Measurements from ENCODE around the gene TMEM150C. TPM values are rescaled to one million over a fixed set of nuclear protein-coding genes. Genes with fewer than 3 reads are reported as not detected.

The TMEM150C gene
- total and polyA plus RNA-seq, 4 donors: 4.8 to 8.7 (median 5.2) TPM

DNA sequence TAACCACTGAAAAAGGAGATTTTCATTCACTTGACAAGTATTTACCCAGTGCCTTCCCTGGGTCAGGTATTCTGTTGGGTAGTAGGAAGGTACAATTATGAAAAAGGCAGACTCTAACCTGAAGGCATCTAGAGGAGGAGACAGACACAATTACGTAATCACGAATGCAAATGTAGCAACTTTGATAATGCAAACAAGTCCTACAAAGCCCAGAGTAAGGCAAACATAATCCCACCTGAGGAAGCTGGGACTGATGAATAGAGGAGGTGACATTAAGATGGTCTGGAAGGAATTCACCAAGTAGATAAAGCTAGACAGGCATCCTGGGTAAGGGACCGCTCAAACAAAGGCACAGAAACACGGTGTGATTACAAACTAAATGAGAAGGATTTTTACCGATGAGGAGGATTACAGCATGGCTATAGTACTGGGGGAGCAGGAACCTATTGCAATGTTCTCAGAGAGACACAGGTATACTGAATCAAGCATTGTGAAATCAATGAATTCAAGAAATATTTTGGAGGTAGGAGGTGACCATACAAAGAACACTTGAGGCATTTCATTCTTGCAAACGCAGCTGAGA lies 37.1 kb downstream of the TMEM150C start:
- DNase-seq (ENCODE audit: low spot score): no peak
- H3K9me3 ChIP-seq (ENCODE audit: control insufficient read depth in 4 of 4, low read length in 3 of 4): no peaks in the 10 kb centered on the region
- H3K4me3 ChIP-seq (ENCODE audit: low read depth in 1 of 3, low read length in 3 of 3): no peak overlapping the region
- no peak for TF ChIP-seq YY1 (IDR thresholded peaks at IDR 0.05)
- TF ChIP-seq, protein P1, sequence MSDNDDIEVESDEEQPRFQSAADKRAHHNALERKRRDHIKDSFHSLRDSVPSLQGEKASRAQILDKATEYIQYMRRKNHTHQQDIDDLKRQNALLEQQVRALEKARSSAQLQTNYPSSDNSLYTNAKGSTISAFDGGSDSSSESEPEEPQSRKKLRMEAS (IDR thresholded peaks at IDR 0.05): no peak
- TF ChIP-seq NR2F2 (IDR thresholded peaks at IDR 0.05): no peak
- no peak for TF ChIP-seq FOXA1 (IDR thresholded peaks at IDR 0.05)
- TF ChIP-seq EGR1 (IDR thresholded peaks at IDR 0.05; ENCODE audit: low read depth in 2 of 2): no peak
- TF ChIP-seq, protein P2, sequence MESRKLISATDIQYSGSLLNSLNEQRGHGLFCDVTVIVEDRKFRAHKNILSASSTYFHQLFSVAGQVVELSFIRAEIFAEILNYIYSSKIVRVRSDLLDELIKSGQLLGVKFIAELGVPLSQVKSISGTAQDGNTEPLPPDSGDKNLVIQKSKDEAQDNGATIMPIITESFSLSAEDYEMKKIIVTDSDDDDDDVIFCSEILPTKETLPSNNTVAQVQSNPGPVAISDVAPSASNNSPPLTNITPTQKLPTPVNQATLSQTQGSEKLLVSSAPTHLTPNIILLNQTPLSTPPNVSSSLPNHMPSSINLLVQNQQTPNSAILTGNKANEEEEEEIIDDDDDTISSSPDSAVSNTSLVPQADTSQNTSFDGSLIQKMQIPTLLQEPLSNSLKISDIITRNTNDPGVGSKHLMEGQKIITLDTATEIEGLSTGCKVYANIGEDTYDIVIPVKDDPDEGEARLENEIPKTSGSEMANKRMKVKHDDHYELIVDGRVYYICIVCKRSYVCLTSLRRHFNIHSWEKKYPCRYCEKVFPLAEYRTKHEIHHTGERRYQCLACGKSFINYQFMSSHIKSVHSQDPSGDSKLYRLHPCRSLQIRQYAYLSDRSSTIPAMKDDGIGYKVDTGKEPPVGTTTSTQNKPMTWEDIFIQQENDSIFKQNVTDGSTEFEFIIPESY (IDR thresholded peaks at IDR 0.05): no peak
- peak in 1 of 2 donors; percentile 35 for TF ChIP-seq JUND (IDR thresholded peaks at IDR 0.05)
- TF ChIP-seq, protein P3, sequence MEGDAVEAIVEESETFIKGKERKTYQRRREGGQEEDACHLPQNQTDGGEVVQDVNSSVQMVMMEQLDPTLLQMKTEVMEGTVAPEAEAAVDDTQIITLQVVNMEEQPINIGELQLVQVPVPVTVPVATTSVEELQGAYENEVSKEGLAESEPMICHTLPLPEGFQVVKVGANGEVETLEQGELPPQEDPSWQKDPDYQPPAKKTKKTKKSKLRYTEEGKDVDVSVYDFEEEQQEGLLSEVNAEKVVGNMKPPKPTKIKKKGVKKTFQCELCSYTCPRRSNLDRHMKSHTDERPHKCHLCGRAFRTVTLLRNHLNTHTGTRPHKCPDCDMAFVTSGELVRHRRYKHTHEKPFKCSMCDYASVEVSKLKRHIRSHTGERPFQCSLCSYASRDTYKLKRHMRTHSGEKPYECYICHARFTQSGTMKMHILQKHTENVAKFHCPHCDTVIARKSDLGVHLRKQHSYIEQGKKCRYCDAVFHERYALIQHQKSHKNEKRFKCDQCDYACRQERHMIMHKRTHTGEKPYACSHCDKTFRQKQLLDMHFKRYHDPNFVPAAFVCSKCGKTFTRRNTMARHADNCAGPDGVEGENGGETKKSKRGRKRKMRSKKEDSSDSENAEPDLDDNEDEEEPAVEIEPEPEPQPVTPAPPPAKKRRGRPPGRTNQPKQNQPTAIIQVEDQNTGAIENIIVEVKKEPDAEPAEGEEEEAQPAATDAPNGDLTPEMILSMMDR (IDR thresholded peaks at IDR 0.05; ENCODE audit: low read depth, low read length, missing input control): no peak
- TF ChIP-seq TAF1 (conservative IDR thresholded peaks at IDR 0.05): no peak
- TF ChIP-seq HNF4G (IDR thresholded peaks at IDR 0.05): no peak
- no peak for TF ChIP-seq GABPA (IDR thresholded peaks at IDR 0.05 in 1 of 2, conservative IDR thresholded peaks at IDR 0.05 in 1 of 2)
- TF ChIP-seq FOXA2 (IDR thresholded peaks at IDR 0.05): no peak
- no peak for TF ChIP-seq SP1 (IDR thresholded peaks at IDR 0.05)
- TF ChIP-seq, protein P4, sequence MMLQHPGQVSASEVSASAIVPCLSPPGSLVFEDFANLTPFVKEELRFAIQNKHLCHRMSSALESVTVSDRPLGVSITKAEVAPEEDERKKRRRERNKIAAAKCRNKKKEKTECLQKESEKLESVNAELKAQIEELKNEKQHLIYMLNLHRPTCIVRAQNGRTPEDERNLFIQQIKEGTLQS (IDR thresholded peaks at IDR 0.05): no peak
- TF ChIP-seq HNF4A (conservative IDR thresholded peaks at IDR 0.05): peak; percentile 64 to 74
- TF ChIP-seq RXRA (IDR thresholded peaks at IDR 0.05): peak in 1 of 2 donors; percentile 24
- TF ChIP-seq, protein P5, sequence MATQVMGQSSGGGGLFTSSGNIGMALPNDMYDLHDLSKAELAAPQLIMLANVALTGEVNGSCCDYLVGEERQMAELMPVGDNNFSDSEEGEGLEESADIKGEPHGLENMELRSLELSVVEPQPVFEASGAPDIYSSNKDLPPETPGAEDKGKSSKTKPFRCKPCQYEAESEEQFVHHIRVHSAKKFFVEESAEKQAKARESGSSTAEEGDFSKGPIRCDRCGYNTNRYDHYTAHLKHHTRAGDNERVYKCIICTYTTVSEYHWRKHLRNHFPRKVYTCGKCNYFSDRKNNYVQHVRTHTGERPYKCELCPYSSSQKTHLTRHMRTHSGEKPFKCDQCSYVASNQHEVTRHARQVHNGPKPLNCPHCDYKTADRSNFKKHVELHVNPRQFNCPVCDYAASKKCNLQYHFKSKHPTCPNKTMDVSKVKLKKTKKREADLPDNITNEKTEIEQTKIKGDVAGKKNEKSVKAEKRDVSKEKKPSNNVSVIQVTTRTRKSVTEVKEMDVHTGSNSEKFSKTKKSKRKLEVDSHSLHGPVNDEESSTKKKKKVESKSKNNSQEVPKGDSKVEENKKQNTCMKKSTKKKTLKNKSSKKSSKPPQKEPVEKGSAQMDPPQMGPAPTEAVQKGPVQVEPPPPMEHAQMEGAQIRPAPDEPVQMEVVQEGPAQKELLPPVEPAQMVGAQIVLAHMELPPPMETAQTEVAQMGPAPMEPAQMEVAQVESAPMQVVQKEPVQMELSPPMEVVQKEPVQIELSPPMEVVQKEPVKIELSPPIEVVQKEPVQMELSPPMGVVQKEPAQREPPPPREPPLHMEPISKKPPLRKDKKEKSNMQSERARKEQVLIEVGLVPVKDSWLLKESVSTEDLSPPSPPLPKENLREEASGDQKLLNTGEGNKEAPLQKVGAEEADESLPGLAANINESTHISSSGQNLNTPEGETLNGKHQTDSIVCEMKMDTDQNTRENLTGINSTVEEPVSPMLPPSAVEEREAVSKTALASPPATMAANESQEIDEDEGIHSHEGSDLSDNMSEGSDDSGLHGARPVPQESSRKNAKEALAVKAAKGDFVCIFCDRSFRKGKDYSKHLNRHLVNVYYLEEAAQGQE (IDR thresholded peaks at IDR 0.05): no peak
- TF ChIP-seq RAD21 (IDR thresholded peaks at IDR 0.05): peak; percentile 5 to 30
- no peaks in the 10 kb centered on the region for H3K36me3 ChIP-seq (ENCODE audit: control insufficient read depth in 4 of 4, insufficient read depth in 3 of 4, low read depth in 1 of 4, low read length in 3 of 4)
- H3K27ac ChIP-seq (ENCODE audit: low read depth in 1 of 2, low read length in 2 of 2): peak overlapping the region; percentile 19 to 39
- 49% methylated on average over 6 of the region's 6 CpGs for WGBS
- H3K4me1 ChIP-seq (ENCODE audit: control insufficient read depth in 4 of 4, insufficient read depth in 4 of 4, low read length in 3 of 4): peaks cover 0 to 14% (median 11%) of the 10 kb centered on the region in 4 donors
- H3K27me3 ChIP-seq (ENCODE audit: control insufficient read depth in 4 of 4, insufficient read depth in 4 of 4, low read length in 3 of 4): no peaks in the 10 kb centered on the region
- peak overlapping the region in 1 of 2 donors; percentile 9 for H3K9ac ChIP-seq (ENCODE audit: low read depth in 1 of 2, low read length in 2 of 2)

All from liver (tissue), 9 donors.